ENCODE data around the gene TUBA3D.
A peak's percentile ranks its signal among the peaks of the same experiment; 100 is the strongest.
"Not testable (repeated sequence)": the region's sequence is repeated elsewhere in the genome, so short reads cannot be mapped to it uniquely, and the experiment has no call there.

TUBA3D gene

GRCh38 chr2:131516011-131516410 is 40.1 kb downstream of the TUBA3D start:
- no peak for DNase-seq

GRCh38 chr2:131516621-131517020 is 40.7 kb downstream of the TUBA3D start:
- DNase-seq = not testable (repeated sequence)

- no peak for DNase-seq
Observed at GRCh38 chr2:131517106-131517831, 41.4 kb downstream of the TUBA3D start.

GRCh38 chr2:131517856-131518255 is 41.9 kb downstream of the TUBA3D start:
- DNase-seq = not testable (repeated sequence)

- not testable (repeated sequence) for DNase-seq
Observed at GRCh38 chr2:131518531-131518930, 42.6 kb downstream of the TUBA3D start.

- DNase-seq = no peak
Observed at GRCh38 chr2:131519466-131519865, 43.5 kb downstream of the TUBA3D start.

- DNase-seq = not testable (repeated sequence)
Observed at GRCh38 chr2:131519871-131520470, 44.1 kb downstream of the TUBA3D start.

GRCh38 chr2:131520526-131520925 is 44.6 kb downstream of the TUBA3D start:
- no peak for DNase-seq

GRCh38 chr2:131521524-131521923 is 45.6 kb downstream of the TUBA3D start:
- DNase-seq = not testable (repeated sequence)

- no peak for DNase-seq
Observed at GRCh38 chr2:131521961-131522781, 46.3 kb downstream of the TUBA3D start.

GRCh38 chr2:131525256-131525655 is 49.3 kb downstream of the TUBA3D start:
- DNase-seq = not testable (repeated sequence)

GRCh38 chr2:131527131-131528001 is 51.4 kb downstream of the TUBA3D start, which contains the start of gene CCDC74A:
TSS of gene CCDC74A (plus strand) at chr2:131527888. CDS start at chr2:131527971, 83 bp downstream.
- peak in 1 of 2 donors; percentile 36 for DNase-seq

- DNase-seq = not testable (repeated sequence)
Observed at GRCh38 chr2:131528981-131529863, 53.3 kb downstream of the TUBA3D start.

- not testable (repeated sequence) for DNase-seq
Observed at GRCh38 chr2:131529864-131530445, 54.0 kb downstream of the TUBA3D start.

- not testable (repeated sequence) for DNase-seq
Observed at GRCh38 chr2:131530626-131531344, 54.9 kb downstream of the TUBA3D start.

GRCh38 chr2:131531547-131532185 is 55.7 kb downstream of the TUBA3D start:
- DNase-seq = not testable (repeated sequence)
